Stromal cell of bone marrow (primary cell): Measurements from ENCODE around the gene PMS1.
"Not testable (repeated sequence)": the region's sequence is repeated elsewhere in the genome, so short reads cannot be mapped to it uniquely, and the experiment has no call there.

Experiments used
- DNase-seq: peaks from one replicate; pipeline ENCODE4 v3.0.0-alpha.2; 2012; ENCODE audit warnings: low read depth

PMS1 gene

DNA sequence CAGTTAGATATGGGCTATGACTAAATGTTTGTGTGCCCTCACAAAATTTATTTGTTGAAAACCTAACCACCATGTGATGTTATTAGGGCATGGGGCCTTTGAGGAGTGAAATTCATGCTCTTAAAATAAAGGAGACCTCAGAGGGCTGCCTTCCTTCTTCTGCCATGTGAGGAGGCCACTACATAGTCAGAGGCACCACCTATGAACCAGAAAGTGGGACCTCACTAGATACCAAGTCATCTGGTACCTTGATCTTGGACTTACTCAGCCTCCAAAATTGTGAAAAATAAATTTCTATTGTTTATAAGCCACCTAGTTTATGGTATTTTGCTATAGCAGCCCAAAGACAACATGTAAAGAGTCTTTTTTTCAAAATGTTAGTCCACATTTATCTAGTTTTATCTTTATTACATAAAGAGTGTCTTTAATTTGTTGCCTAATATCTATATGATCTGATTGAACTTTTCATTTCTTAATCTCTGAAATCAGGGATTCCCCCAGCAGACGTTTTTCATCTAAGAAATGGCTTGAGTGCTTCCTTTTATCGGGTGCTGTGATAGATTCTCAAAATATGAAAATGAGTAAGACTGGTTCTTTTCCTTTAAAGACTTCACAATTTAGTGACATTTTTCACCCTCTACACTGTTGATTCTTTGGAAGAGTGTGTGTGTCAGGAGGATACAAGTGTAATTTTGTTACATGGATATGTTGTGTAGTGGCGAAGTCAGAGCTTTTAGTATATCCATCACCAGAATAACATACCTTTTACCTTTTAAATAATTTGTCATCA lies 34.2 kb downstream of the PMS1 start:
- DNase-seq: no peak

GRCh38 chr2:189819297-189819704 lies 35.1 kb downstream of the PMS1 start:
- DNase-seq: peak; percentile 57

- DNase-seq: peak; percentile 67
Observed at GRCh38 chr2:189821953-189822748, 37.9 kb downstream of the PMS1 start.

DNA sequence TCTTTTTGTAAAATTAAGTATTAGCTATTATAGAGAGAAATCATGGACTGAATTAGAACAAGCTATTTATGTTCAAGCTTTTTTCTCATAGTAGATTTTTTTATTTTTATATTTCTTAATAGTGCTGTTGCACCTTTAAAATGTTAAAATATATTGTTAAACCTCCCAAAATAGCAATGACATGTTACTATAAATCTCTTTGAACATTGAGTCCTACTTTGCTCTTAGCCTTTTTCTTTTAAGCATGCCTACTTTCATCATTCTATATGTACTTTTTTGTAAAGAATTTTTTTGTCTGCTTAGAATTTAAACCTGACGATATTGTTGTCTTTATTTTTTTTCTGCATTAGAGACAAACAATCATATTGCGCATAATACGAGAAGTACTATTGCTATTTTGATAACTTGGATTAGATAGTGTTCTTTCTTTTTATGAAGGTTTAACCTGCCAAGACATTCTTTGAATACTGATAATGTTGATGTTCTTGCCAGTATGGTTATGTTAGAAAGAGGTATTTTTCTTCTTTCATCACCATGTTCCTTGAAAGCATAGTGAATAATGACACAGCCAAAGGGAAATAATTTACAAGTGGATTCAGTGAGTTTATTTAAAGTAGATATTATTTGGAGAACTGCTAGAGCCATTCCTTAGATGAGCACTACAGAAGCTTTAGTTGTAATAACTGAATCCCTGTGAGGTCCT lies 40.6 kb downstream of the PMS1 start:
- no peak for DNase-seq

DNA sequence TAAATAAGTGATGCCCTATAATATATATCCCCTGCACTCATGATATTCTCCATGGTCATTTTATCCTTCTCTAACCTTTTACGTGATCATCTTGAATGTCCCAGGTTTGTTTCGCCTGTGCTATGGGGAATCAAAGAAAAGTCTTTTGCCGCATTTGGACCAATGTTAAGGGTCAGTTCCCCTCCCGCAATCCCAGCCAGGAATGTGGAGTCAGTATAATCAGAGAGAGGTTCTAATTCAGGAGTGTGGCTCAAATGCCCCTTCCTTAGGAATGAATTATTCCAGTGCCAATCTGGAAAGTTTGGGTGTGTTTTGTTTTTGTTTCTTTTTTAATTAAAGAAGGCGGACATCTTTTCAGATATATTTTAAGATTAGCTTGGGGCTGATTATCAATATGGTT lies 41.8 kb downstream of the PMS1 start:
- no peak for DNase-seq

DNA sequence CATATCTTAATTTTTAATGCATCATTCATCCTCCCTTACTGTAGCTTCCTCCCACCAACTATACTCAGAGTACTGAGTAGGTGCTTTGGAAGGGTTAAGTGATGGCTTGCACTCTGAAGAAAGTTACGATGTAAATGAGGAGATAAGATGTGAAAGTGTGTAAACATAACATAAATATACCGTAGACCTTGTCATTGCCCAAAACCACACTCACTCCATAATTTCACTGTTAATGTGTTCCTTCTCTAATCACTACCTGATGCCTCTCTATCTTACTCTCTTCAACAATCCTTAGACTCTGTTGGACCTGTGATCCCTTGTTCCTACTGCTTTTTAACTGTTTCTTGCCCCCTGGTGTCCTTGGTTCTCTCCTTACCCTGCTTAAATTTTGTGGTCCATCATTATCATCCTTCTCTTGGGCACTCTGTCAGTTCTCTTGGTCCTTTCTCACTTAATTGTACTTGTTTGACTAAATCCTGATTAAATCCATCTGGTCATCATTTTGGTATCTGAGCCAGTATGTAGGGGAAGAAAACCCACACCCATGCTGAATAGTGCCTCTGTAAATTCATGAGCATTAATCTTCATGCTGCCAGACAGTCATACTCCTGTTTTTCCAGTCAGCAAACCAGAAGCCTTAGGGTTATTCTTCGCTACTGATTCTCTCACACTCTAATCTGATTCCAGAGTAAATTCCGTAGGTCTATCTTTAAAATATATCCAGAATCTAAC lies 45.0 kb downstream of the PMS1 start:
- DNase-seq: no peak

DNA sequence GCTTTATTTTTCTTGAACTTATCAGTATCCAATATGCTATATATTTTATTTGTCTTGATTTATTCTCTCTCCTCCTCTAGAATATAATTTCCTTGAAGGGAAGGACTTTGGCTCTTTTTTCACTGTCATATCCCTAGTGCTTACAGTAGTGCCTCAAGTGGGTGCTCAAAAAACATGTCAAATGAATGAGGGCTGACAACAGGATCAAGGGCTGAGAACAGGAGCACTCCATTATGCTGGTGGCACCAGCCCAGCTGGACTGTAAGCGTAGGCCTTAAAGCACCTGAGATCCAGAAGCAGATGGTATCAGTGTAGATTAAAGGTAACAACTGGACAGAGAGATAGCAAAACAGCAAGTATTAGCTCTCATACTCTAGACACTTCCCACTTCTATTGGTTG lies 46.3 kb downstream of the PMS1 start:
- no peak for DNase-seq

GRCh38 chr2:189834059-189834458 lies 49.8 kb downstream of the PMS1 start:
- DNase-seq: no peak

DNA sequence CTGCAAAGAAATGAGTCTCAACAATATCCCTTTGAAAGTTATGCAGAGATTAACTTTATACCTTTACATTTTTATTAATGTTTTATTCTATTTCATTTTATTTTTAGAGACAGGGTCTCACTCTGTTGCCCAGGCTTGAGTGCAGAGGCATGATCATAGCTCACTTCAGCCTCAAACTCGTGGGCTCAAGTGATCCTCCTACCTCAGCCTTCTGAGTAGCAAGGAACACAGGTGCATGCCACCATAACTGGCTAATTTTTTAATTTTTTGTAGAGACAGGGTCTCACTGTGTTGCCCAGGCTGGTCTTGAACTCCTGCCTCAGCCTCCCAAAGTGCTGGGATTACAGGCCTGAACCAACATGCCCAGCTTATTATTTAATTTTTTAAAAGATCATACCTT lies 50.4 kb downstream of the PMS1 start:
- DNase-seq: not testable (repeated sequence)

DNA sequence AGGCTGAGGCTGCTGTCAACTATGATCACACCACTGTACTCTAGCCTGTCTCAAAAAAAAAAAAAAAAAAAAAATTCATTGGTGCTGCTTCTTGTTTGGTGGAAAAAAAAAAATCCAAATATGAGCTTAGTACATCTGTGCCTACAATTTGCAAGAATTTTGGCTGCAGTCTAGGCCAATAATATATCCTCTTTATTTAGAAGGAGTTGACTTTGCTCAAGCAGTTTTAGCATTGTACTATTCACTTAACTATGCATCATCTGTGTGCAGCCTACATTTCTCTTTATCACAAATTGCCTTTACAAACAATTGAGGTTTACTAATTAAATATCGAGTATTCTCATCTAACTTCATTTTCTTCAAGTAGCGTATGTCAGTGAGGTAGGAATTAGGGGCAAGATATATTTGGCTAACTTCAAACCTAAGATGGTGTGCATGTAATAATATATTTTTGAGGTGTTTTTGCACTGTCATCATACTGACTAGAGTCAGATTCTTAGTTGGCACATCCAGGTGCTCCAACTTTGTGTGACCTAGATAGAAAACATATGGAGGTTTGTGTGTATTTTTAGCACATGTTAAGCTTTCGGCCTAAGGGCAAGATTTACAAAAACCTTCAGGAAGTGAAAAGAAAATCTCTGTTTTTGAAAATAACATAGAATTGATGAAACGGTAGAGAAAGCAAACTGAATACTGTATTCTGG lies 51.8 kb downstream of the PMS1 start:
- no peak for DNase-seq

GRCh38 chr2:189836644-189837043 lies 52.4 kb downstream of the PMS1 start:
- DNase-seq: no peak

- DNase-seq: no peak
Observed at GRCh38 chr2:189837326-189837725, 53.1 kb downstream of the PMS1 start.

- DNase-seq: no peak
Observed at GRCh38 chr2:189841019-189841418, 56.8 kb downstream of the PMS1 start.

GRCh38 chr2:189848276-189848675 lies 64.0 kb downstream of the PMS1 start:
- DNase-seq: no peak

DNA sequence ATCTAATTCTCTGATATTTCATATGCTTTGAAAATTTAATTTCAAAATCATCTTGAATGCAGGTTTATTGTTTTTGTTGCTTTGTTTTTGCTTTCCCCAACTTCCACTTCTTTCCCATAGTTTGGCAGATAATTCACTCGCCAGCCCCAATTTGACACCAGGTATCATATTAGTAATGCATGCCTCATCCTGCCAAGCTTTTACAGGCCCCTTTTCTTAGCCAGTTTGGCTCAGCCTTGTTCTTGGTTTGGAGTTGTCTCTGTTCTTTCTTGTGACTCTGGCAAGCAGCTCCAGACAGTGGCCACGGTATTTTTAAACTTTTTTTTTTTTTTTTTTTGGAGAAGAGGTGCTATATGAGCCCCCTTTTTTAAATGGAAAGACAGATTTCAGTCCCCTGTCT lies 65.3 kb downstream of the PMS1 start:
- DNase-seq: no peak

DNA sequence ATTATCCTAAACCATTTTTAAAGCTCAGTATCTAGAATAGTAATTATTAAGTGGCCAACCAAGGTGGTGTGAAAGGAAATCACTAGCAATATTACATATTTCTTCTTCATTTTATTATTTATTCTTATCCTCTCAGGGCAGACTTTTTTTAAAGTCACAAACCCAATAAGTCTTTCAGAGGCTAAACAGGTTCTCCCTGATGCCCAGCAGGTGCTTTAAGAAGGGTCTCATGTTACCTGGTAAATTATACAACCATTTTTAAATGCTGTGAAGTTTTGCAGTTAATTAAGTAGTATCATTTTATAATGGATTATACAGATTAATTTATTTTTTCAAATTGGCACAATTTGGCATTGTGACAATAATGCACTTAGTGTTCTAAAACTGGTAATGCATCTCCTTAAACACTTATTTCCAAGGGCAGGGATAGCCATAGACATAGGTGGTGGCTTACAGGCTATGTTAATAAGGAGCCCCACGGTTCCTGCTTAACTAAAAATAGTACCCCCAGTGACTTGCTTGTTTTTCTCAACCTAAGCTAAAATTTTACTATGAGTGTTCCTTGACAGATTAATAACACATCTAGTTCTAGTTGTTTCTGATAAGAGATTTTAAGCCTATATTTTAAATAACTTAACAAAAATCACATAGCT lies 67.0 kb downstream of the PMS1 start:
- DNase-seq: no peak

DNA sequence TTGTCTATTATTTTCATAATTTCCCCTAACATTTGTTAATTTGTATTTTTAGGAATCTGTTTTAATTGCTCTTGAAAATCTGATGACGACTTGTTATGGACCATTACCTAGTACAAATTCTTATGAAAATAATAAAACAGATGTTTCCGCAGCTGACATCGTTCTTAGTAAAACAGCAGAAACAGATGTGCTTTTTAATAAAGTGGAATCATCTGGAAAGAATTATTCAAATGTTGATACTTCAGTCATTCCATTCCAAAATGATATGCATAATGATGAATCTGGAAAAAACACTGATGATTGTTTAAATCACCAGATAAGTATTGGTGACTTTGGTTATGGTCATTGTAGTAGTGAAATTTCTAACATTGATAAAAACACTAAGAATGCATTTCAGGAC lies 69.9 kb downstream of the PMS1 start:
- DNase-seq: no peak

DNA sequence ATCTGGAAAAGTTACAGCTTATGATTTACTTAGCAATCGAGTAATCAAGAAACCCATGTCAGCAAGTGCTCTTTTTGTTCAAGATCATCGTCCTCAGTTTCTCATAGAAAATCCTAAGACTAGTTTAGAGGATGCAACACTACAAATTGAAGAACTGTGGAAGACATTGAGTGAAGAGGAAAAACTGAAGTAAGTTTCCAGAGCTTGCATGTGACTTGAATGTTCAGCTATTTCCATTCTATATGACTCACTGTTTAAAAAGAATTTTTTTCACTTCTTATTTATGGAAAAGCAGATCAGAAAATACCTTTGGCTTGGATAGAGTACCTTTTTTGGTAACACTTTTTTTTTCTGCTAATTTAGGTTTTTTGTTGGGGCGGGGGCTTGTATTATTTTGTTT lies 70.7 kb downstream of the PMS1 start:
- no peak for DNase-seq

DNA sequence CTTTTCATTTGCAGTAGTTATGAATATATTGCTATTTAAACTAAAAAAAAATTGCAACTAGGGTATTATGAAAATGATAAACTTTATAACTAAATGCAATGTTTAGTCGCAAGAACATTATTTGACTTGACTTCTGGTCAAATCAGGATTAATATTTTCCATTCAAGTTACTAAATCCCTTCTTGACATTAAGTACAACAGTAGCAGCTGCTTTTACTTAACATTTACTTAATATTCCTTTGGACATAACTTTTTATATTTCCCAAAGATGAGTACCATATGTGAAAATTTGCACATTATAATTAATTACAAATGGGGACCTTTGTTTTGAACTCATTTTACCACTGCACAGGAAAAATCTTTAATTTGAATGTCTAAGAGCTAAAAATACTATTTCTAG lies 74.0 kb downstream of the PMS1 start:
- DNase-seq: no peak

DNA sequence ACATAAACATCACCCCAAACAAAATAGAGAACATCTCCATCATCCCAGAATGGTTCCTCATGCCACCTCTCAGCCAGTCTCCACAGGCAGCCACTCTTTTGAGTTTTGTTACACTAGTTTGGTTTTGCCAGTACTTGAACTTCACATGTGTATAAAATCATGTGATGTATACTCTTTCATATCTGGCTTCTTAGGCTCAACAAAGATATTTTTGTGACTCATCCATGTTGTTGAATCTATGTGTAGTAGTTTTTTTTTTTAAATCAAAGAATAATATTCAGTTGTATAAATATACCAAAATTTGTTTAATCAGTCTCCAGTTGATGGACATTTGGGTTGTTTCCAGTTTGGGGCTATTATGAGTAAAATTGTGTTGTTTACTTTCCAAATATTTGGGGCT lies 75.9 kb downstream of the PMS1 start:
- DNase-seq: no peak

DNA sequence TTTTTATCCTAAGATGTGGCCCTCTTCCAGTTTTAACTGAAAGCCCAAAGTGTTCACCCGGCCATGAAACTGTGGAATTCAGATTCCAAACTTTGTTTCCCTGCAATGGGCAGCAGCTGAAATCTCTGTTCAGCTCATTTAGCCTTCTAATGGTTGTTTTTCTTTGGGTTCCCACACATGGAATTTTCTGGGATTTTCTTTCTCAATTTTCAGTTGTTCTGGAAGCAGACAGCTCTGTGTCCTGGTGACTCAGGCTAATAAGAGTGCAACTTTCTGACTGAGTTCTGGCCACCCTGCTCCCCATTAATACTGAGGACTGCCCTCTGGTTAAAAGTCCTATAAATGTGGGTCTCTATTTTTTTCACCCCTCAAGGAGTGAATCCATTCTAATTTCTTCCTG lies 78.5 kb downstream of the PMS1 start:
- DNase-seq: no peak
